Endodermal cell (in vitro differentiated cells): ENCODE data around the gene CTSD. TPM values are rescaled to one million over a fixed set of nuclear protein-coding genes. Genes with fewer than 3 reads are reported as not detected.
A peak's percentile ranks its signal among the peaks of the same experiment; 100 is the strongest.

Experiments
- DNase-seq: peaks from one replicate; pipeline ENCODE4 v3.0.0-alpha.2; 2017
- H3K27ac ChIP-seq: 2 replicates; pipeline ENCODE4 v1.5.1; 2013; ENCODE audit warnings: mild to moderate bottlenecking, low read depth, low read length, moderate library complexity
- H3K27me3 ChIP-seq: 2 replicates; pipeline ENCODE4 v1.6.1; 2013; ENCODE audit warnings: mild to moderate bottlenecking, low read length, moderate library complexity; ENCODE audit not compliant: insufficient read depth, control insufficient read depth, poor library complexity, severe bottlenecking
- H3K36me3 ChIP-seq: 2 replicates; pipeline ENCODE4 v1.7.0; 2013; ENCODE audit warnings: mild to moderate bottlenecking, low read length, moderate library complexity; ENCODE audit not compliant: control insufficient read depth, insufficient read depth
- H3K4me1 ChIP-seq: one replicate; pipeline ENCODE4 v1.7.0; 2013; ENCODE audit warnings: low read length; ENCODE audit not compliant: control insufficient read depth, insufficient read depth
- H3K4me3 ChIP-seq: 2 replicates; pipeline ENCODE4 v1.5.1; 2013; ENCODE audit warnings: mild to moderate bottlenecking, low read length, moderate library complexity
- H3K9ac ChIP-seq: 2 replicates; pipeline ENCODE4 v1.6.1; 2013; ENCODE audit warnings: mild to moderate bottlenecking, low read length, moderate library complexity; ENCODE audit not compliant: poor library complexity, severe bottlenecking; ENCODE audit errors: extremely low read depth
- H3K9me3 ChIP-seq: 2 replicates; pipeline ENCODE4 v1.6.1; 2013; ENCODE audit warnings: mild to moderate bottlenecking, low read length, moderate library complexity; ENCODE audit not compliant: control insufficient read depth
- H3K27ac Mint-ChIP-seq: 2 replicates; pipeline ENCODE4 v1.8.0; 2020; ENCODE audit warnings: mixed read lengths
- H3K27me3 Mint-ChIP-seq: 2 replicates; pipeline ENCODE4 v1.8.0; 2021; ENCODE audit warnings: mild to moderate bottlenecking, mixed read lengths; ENCODE audit not compliant: insufficient read depth
- H3K36me3 Mint-ChIP-seq: 2 replicates; pipeline ENCODE4 v1.8.0; 2020; ENCODE audit warnings: low read depth, mixed read lengths
- H3K4me1 Mint-ChIP-seq: 2 replicates; pipeline ENCODE4 v1.8.0; 2020; ENCODE audit warnings: mixed read lengths
- H3K4me3 Mint-ChIP-seq: 2 replicates; pipeline ENCODE4 v1.8.0; 2020; ENCODE audit warnings: mild to moderate bottlenecking, moderate library complexity, mixed read lengths
- H3K9me3 Mint-ChIP-seq: 2 replicates; pipeline ENCODE4 v1.8.0; 2020; ENCODE audit warnings: mild to moderate bottlenecking, mixed read lengths
- CTCF ChIP-seq: fragments of 200-600 bp; sonication (generic); conservative IDR thresholded peaks from 2 replicates; pipeline ENCODE4 v1.5.0; 2021; ENCODE audit warnings: antibody characterized with exemption, mild to moderate bottlenecking
- WGBS, 2 experiments: methylation state at CpG; one replicate each; pipeline versions ENCODE4 v1.1.5 to v1.1.7; 2013; ENCODE audit warnings: missing lambda C conversion rate in 2 of 2, mixed read lengths in 1 of 2; ENCODE audit not compliant: insufficient coverage in 1 of 2, insufficient read length in 1 of 2; 5-methylcytosine and 5-hydroxymethylcytosine counted together
- total RNA-seq, 2 donors: library from RNA; stranded (reverse); fragmentation: NEBNext Ultra II Directional in 1 of 2; extraction: Animal tissue kit (Norgen Biotek cat#: 25700) in 1 of 2; gene quantifications; 2 replicates in 1 of 2; 3 replicates in 1 of 2; pipeline ENCODE4 v1.2.1, GENCODE V29; 2021

CTSD gene
- total RNA-seq, 2 donors from 2014 or later = 185 to 208 TPM

GRCh38 chr11:1812274-1812673 lies 48.5 kb upstream of the CTSD start:
- Histone ChIP-seq H3K9ac (no peak overlapping the region), H3K36me3 (no peaks in the 10 kb centered on the region), H3K27ac (no peak overlapping the region), H3K4me3 (no peak overlapping the region), H3K9me3 (no peaks in the 10 kb centered on the region), H3K27me3 (no peaks in the 10 kb centered on the region), H3K4me1 (no peaks in the 10 kb centered on the region)
- H3K27ac Mint-ChIP-seq = no peak overlapping the region
- H3K9me3 Mint-ChIP-seq = peaks cover 16% of the 10 kb centered on the region
- DNase-seq = no peak
- peaks cover 26% of the 10 kb centered on the region for H3K27me3 Mint-ChIP-seq
- no peaks in the 10 kb centered on the region for H3K36me3 Mint-ChIP-seq
- no peak overlapping the region for H3K4me3 Mint-ChIP-seq
- no peak for TF ChIP-seq CTCF
- 89 to 96% methylated on average over 5 of the region's 5 CpGs for WGBS, 2 experiments
- H3K4me1 Mint-ChIP-seq = peaks cover 3% of the 10 kb centered on the region

- H3K4me1 Mint-ChIP-seq = peaks cover 4% of the 10 kb centered on the region
- Histone ChIP-seq H3K27ac (no peak overlapping the region), H3K4me3 (no peak overlapping the region), H3K9me3 (no peaks in the 10 kb centered on the region), H3K9ac (no peak overlapping the region), H3K27me3 (no peaks in the 10 kb centered on the region), H3K4me1 (no peaks in the 10 kb centered on the region), H3K36me3 (no peaks in the 10 kb centered on the region)
- no peaks in the 10 kb centered on the region for H3K36me3 Mint-ChIP-seq
- 92 to 94% methylated on average over 8 to 10 of the region's 10 CpGs for whole genome bisulfite sequencing, 2 experiments
- no peak overlapping the region for H3K27ac Mint-ChIP-seq
- peaks cover 22% of the 10 kb centered on the region for H3K27me3 Mint-ChIP-seq
- TF ChIP-seq CTCF = no peak
- H3K4me3 Mint-ChIP-seq = no peak overlapping the region
- peaks cover 16% of the 10 kb centered on the region for H3K9me3 Mint-ChIP-seq
- DNase-seq = no peak
Measured at GRCh38 chr11:1810761-1811160, 47.0 kb upstream of the CTSD start.

- no peak overlapping the region for H3K27ac ChIP-seq
- H3K4me3 Mint-ChIP-seq = no peak overlapping the region
- peaks cover 30% of the 10 kb centered on the region for H3K27me3 Mint-ChIP-seq
- H3K4me1 Mint-ChIP-seq = peaks cover 4% of the 10 kb centered on the region
- 86 to 88% methylated on average over 12 to 14 of the region's 14 CpGs for WGBS, 2 experiments
- no peaks in the 10 kb centered on the region for H3K4me1 ChIP-seq
- H3K9me3 ChIP-seq = no peaks in the 10 kb centered on the region
- TF ChIP-seq CTCF = peak; percentile 45
- H3K27ac Mint-ChIP-seq = no peak overlapping the region
- H3K9ac ChIP-seq = no peak overlapping the region
- H3K27me3 ChIP-seq = no peaks in the 10 kb centered on the region
- H3K9me3 Mint-ChIP-seq = peaks cover 11% of the 10 kb centered on the region
- no peaks in the 10 kb centered on the region for H3K36me3 Mint-ChIP-seq
- DNase-seq = no peak
- no peaks in the 10 kb centered on the region for H3K36me3 ChIP-seq
- H3K4me3 ChIP-seq = no peak overlapping the region
Measured at GRCh38 chr11:1807264-1807995, 43.7 kb upstream of the CTSD start.
